NCI-H1417 (cell line): Measurements from ENCODE around the gene PPP1R14C.
A peak's percentile ranks its signal among the peaks of the same experiment; 100 is the strongest.
"Not testable (repeated sequence)": the region's sequence is repeated elsewhere in the genome, so short reads cannot be mapped to it uniquely, and the experiment has no call there.

Source experiments
- DNase-seq, 3 experiments: peaks; one replicate each; lab custom pipeline; 2025; lab: John Stamatoyannopoulos, UW

Gene PPP1R14C

GRCh38 chr6:150169181-150169580 lies 26.3 kb downstream of the PPP1R14C start:
- no peak for DNase-seq

- DNase-seq: no peak
Measured at GRCh38 chr6:150169609-150170008, 26.8 kb downstream of the PPP1R14C start.

- DNase-seq: no peak
Measured at GRCh38 chr6:150172929-150173328, 30.1 kb downstream of the PPP1R14C start.

GRCh38 chr6:150175586-150176151 lies 32.8 kb downstream of the PPP1R14C start:
- peak in 2 of 3 experiments; percentile 32 to 79 for DNase-seq

GRCh38 chr6:150176152-150176551 lies 33.3 kb downstream of the PPP1R14C start:
- peak in 1 of 3 experiments; percentile 79 for DNase-seq

- no peak for DNase-seq
Measured at GRCh38 chr6:150176659-150177058, 33.8 kb downstream of the PPP1R14C start.

- no peak for DNase-seq
Measured at GRCh38 chr6:150177259-150177951, 34.6 kb downstream of the PPP1R14C start.

GRCh38 chr6:150177952-150178520 lies 35.2 kb downstream of the PPP1R14C start:
- peak in 2 of 3 experiments; percentile 19 to 53 for DNase-seq

- no peak for DNase-seq
Measured at GRCh38 chr6:150179030-150179429, 36.2 kb downstream of the PPP1R14C start.

- DNase-seq: not testable (repeated sequence)
Measured at GRCh38 chr6:150179907-150180424, 37.1 kb downstream of the PPP1R14C start.

- no peak for DNase-seq
Measured at GRCh38 chr6:150180517-150180916, 37.7 kb downstream of the PPP1R14C start.

GRCh38 chr6:150182460-150183078 lies 39.7 kb downstream of the PPP1R14C start:
- no peak for DNase-seq

- DNase-seq: no peak
Measured at GRCh38 chr6:150183105-150183504, 40.3 kb downstream of the PPP1R14C start.

- DNase-seq: no peak
Measured at GRCh38 chr6:150183966-150184365, 41.1 kb downstream of the PPP1R14C start.

GRCh38 chr6:150184850-150185731 lies 42.2 kb downstream of the PPP1R14C start:
- no peak for DNase-seq

- no peak for DNase-seq
Measured at GRCh38 chr6:150185732-150186117, 42.9 kb downstream of the PPP1R14C start.

- DNase-seq: no peak
Measured at GRCh38 chr6:150186129-150186898, 43.5 kb downstream of the PPP1R14C start.

- not testable (repeated sequence) for DNase-seq
Measured at GRCh38 chr6:150187433-150187832, 44.6 kb downstream of the PPP1R14C start.

GRCh38 chr6:150189122-150189521 lies 46.3 kb downstream of the PPP1R14C start:
- DNase-seq: no peak

GRCh38 chr6:150191809-150192208 lies 49.0 kb downstream of the PPP1R14C start:
- DNase-seq: no peak

GRCh38 chr6:150194195-150194594 lies 51.4 kb downstream of the PPP1R14C start:
- DNase-seq: peak in 1 of 3 experiments; percentile 75
